ENCODE measurements around the gene KDM2A.

The KDM2A gene

GRCh38 chr11:67118801-67119584 lies at the start of gene KDM2A:
TSS of gene KDM2A (plus strand) at chr11:67119263. CDS start at chr11:67121317, 2,054 bp downstream.
- peak; percentile 99 for DNase-seq (ENCODE audit: low read depth)
- TF ChIP-seq POLR2A (IDR thresholded peaks at IDR 0.05; ENCODE audit: extremely low read depth, insufficient read length) (peak; percentile 52), MAX (IDR thresholded peaks at IDR 0.05; ENCODE audit: low read depth, low read length) (0 out of 2 replicates have a peak, but pooled peaks have one; percentile 40), MYC (IDR thresholded peaks at IDR 0.05; ENCODE audit: low read depth, low read length) (peak; percentile 48; the same call in 1 of the 2 replicates), CTCF (IDR thresholded peaks at IDR 0.05; ENCODE audit: low read depth, low read length) (no peak)
- H3K4me3 ChIP-seq (ENCODE audit: low read depth, low read length), result peak within 1 kb of the TSS; percentile 100

DNA sequence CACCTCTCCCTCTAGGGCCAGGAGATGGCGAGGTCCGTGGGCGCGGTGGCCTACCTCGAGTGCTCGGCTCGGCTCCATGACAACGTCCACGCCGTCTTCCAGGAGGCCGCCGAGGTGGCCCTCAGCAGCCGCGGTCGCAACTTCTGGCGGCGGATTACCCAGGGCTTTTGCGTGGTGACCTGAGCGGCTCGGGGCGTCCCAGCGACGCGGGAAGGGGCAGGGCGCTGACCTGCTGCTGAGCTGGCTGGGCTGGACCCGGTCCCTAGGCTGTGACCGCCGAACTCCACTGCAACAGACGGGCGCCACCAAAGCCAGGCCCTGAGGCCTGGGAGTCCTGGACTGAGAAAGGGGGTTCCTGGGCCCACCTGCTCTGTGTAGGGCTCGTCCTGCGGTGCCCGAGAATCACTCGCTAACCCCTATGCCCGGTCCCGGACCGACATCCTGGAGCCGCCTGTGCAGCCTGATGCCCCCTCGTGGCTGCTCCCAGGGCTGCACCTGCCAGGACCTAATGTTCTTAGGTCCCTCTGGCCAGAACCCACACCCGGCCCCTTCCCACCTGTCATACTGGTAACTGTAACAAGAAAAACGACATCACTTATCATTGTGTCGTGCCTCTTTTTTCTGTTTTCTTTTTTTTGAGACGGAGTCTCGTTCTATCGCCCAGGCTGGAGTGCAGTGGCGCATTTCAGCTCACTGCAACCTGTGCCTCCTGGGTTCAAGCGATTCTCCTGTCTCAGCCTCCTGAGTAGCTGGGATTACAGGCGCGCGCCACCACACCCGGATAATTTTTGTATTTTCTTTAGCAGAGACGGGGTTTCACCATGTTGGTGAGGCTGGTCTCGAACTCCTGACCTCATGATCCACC lies 47.4 kb upstream of the KDM2A start:
- DNase-seq (ENCODE audit: low read depth), result peak; percentile 82
- TF ChIP-seq CTCF (IDR thresholded peaks at IDR 0.05; ENCODE audit: low read depth, low read length) (peak; percentile 93), MYC (IDR thresholded peaks at IDR 0.05; ENCODE audit: low read depth, low read length) (no peak), MAX (IDR thresholded peaks at IDR 0.05; ENCODE audit: low read depth, low read length) (no peak; the same call in 1 of the 2 replicates), POLR2A (IDR thresholded peaks at IDR 0.05; ENCODE audit: extremely low read depth, insufficient read length) (no peak)
- no peak overlapping the region for H3K4me3 ChIP-seq (ENCODE audit: low read depth, low read length)

- TF ChIP-seq POLR2A (IDR thresholded peaks at IDR 0.05; ENCODE audit: extremely low read depth, insufficient read length) (no peak), MAX (IDR thresholded peaks at IDR 0.05; ENCODE audit: low read depth, low read length) (no peak)
- DNase-seq (ENCODE audit: low read depth), result peak; percentile 8
- no peak overlapping the region for H3K4me3 ChIP-seq (ENCODE audit: low read depth, low read length)
These were observed 46.8 kb upstream of the KDM2A start for GRCh38 chr11:67072295-67072694.

DNA sequence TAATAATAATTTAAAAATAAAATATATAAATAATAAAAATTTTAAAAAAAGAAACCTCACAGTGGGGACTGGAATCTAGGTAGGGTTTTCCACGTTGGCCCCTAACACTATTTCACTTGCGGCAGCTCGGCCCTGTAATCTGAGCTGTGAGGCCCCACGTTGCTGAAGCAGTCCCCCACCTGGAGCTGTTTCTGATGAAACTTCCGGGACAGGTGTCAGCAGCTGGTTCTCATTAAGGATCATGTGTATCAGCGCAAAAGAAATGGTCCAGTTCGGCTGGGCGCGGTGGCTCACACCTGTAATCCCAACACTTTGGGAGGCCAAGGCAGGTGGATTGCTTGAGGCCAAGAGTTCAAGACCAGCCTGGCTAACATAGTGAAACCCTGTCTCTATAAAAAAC lies 45.2 kb upstream of the KDM2A start:
- DNase-seq (ENCODE audit: low read depth), result peak; percentile 1
- TF ChIP-seq MYC (IDR thresholded peaks at IDR 0.05; ENCODE audit: low read depth, low read length), result no peak
- TF ChIP-seq MAX (IDR thresholded peaks at IDR 0.05; ENCODE audit: low read depth, low read length), result no peak
- no peak for TF ChIP-seq POLR2A (IDR thresholded peaks at IDR 0.05; ENCODE audit: extremely low read depth, insufficient read length)
- no peak for TF ChIP-seq CTCF (IDR thresholded peaks at IDR 0.05; ENCODE audit: low read depth, low read length)
- no peak overlapping the region for H3K4me3 ChIP-seq (ENCODE audit: low read depth, low read length)

- DNase-seq (ENCODE audit: low read depth), result no peak
- no peak overlapping the region for H3K4me3 ChIP-seq (ENCODE audit: low read depth, low read length)
- TF ChIP-seq MYC (IDR thresholded peaks at IDR 0.05; ENCODE audit: low read depth, low read length), result no peak
These were observed 42.9 kb upstream of the KDM2A start for GRCh38 chr11:67076202-67076601.

- TF ChIP-seq CTCF (IDR thresholded peaks at IDR 0.05; ENCODE audit: low read depth, low read length) (no peak), POLR2A (IDR thresholded peaks at IDR 0.05; ENCODE audit: extremely low read depth, insufficient read length) (no peak), MAX (IDR thresholded peaks at IDR 0.05; ENCODE audit: low read depth, low read length) (no peak), MYC (IDR thresholded peaks at IDR 0.05; ENCODE audit: low read depth, low read length) (no peak)
- no peak for DNase-seq (ENCODE audit: low read depth)
- no peak overlapping the region for H3K4me3 ChIP-seq (ENCODE audit: low read depth, low read length)
These were observed 39.9 kb upstream of the KDM2A start for GRCh38 chr11:67079065-67079705.

All from NB4 (cell line).